ENCODE results near the gene KPTN. TPM values are rescaled to one million over a fixed set of nuclear protein-coding genes. Genes with fewer than 3 reads are reported as not detected.

Gene KPTN
- total and polyA plus RNA-seq, 2 of the 13 experiments (the other 11 are each of a cell fraction or from before 2014, with no cell fraction given): 9.1 to 13.3 TPM

- TF ChIP-seq ZFP91 (CRISPR knock-in tag; IDR thresholded peaks at IDR 0.05; ENCODE audit: borderline replicate concordance) (no peak), SKIL (CRISPR knock-in tag; IDR thresholded peaks at IDR 0.05; ENCODE audit: borderline replicate concordance) (no peak), CBFB (CRISPR knock-in tag; IDR thresholded peaks at IDR 0.05) (no peak), ELF1 (CRISPR knock-in tag; IDR thresholded peaks at IDR 0.05) (peak; percentile 42; the same call in 1 of the 2 replicates), ZNF496 (CRISPR knock-in tag; IDR thresholded peaks at IDR 0.05; ENCODE audit: insufficient replicate concordance) (no peak), HOXA5 (CRISPR knock-in tag; IDR thresholded peaks at IDR 0.05) (no peak), ZNF138 (CRISPR knock-in tag; IDR thresholded peaks at IDR 0.05; ENCODE audit: low read depth) (no peak), GABPB1 (CRISPR knock-in tag; IDR thresholded peaks at IDR 0.05) (peak; percentile 37; the same call in 1 of the 2 replicates), SUZ12 (IDR thresholded peaks at IDR 0.05; ENCODE audit: low read depth, low read length) (peak; percentile 35; the same call in 1 of the 2 replicates), ZFY (CRISPR knock-in tag; IDR thresholded peaks at IDR 0.05) (peak; percentile 31; the same call in 1 of the 2 replicates), TBP (CRISPR knock-in tag; IDR thresholded peaks at IDR 0.05) (no peak), BORCS8-MEF2B (CRISPR knock-in tag; IDR thresholded peaks at IDR 0.05) (no peak), IRF2 (CRISPR knock-in tag; IDR thresholded peaks at IDR 0.05) (0 out of 2 replicates have a peak, but pooled peaks have one; percentile 32), ZNF230 (CRISPR knock-in tag; IDR thresholded peaks at IDR 0.05) (no peak), ZNF367 (CRISPR knock-in tag; IDR thresholded peaks at IDR 0.05; ENCODE audit: borderline replicate concordance) (no peak)
- TF ChIP-seq, protein P1, sequence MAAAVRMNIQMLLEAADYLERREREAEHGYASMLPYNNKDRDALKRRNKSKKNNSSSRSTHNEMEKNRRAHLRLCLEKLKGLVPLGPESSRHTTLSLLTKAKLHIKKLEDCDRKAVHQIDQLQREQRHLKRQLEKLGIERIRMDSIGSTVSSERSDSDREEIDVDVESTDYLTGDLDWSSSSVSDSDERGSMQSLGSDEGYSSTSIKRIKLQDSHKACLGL (CRISPR knock-in tag; IDR thresholded peaks at IDR 0.05): no peak
Observed at GRCh38 chr19:47438793-47439220, 45.2 kb downstream of the KPTN start (continued).
